ENCODE data around the gene CTSZ.

Gene CTSZ

DNA sequence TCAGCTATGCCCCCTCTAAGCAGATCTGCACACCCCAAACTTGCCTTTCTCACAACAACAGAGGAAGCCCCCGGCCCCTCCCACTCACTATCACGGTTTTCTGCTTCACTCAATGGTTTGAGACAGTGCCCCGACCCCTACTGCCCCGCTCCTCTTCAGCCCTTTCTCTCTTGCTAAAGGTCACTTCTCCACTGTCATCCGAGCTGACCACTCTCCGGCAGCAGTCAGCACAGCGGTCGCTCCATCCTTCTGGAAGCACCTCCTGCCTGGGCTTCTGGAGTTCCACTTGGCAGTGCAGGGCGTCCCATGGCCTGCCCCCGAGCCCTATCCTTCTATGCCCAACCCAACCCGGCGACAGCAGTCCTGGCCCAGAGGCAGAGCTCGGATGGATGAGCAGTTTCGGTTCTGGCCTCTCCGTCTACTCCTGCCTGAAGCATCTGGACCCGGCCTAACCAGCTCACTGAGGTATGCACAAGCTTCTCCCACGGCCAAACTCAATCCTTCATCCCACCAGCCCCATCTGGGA lies 4.1 kb downstream of the CTSZ start:
- Histone ChIP-seq H3K27me3 (ENCODE audit: control insufficient read depth, insufficient read depth, low read length) (peaks cover 6% of the 10 kb centered on the region), H3K27ac (ENCODE audit: low read length) (no peak overlapping the region), H3K9ac (ENCODE audit: low read length) (no peak overlapping the region), H3K36me3 (ENCODE audit: control insufficient read depth, low read depth, low read length) (peaks cover 4% of the 10 kb centered on the region), H3K4me1 (ENCODE audit: control insufficient read depth, low read depth, low read length) (no peaks in the 10 kb centered on the region), H3K4me3 (ENCODE audit: low read length) (no peak overlapping the region), H3K9me3 (ENCODE audit: control insufficient read depth, low read depth, low read length) (no peaks in the 10 kb centered on the region)

DNA sequence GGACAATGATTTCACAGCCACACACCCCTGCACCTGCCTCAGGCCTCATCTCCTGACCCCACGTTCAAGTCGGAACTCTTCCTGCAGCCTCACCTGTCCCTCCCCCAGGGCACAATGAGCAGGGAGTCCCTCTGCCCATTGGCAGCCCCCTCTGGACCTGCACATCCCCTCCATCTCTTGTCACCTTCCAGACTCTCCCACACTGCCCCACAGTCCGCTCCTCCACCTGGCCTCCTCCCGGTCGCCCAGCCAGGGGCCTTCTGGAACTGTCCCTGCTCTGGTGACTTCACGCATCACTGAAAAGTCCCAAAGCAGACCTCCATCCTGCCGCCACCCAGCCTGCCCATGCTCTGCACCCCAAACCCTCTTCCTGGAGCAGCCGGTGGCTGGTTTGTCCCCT lies 4.7 kb downstream of the CTSZ start:
- Histone ChIP-seq H3K9ac (ENCODE audit: low read length) (no peak overlapping the region), H3K27me3 (ENCODE audit: control insufficient read depth, insufficient read depth, low read length) (peaks cover under 1% of the 10 kb centered on the region), H3K9me3 (ENCODE audit: control insufficient read depth, low read depth, low read length) (no peaks in the 10 kb centered on the region), H3K36me3 (ENCODE audit: control insufficient read depth, low read depth, low read length) (peaks cover 7% of the 10 kb centered on the region), H3K4me1 (ENCODE audit: control insufficient read depth, low read depth, low read length) (no peaks in the 10 kb centered on the region), H3K4me3 (ENCODE audit: low read length) (no peak overlapping the region), H3K27ac (ENCODE audit: low read length) (no peak overlapping the region)

- Histone ChIP-seq H3K9ac (ENCODE audit: low read length) (no peak overlapping the region), H3K4me1 (ENCODE audit: control insufficient read depth, low read depth, low read length) (no peaks in the 10 kb centered on the region), H3K27me3 (ENCODE audit: control insufficient read depth, insufficient read depth, low read length) (no peaks in the 10 kb centered on the region), H3K4me3 (ENCODE audit: low read length) (no peak overlapping the region), H3K36me3 (ENCODE audit: control insufficient read depth, low read depth, low read length) (peaks cover 9% of the 10 kb centered on the region), H3K9me3 (ENCODE audit: control insufficient read depth, low read depth, low read length) (no peaks in the 10 kb centered on the region), H3K27ac (ENCODE audit: low read length) (no peak overlapping the region)
Measured at GRCh38 chr20:59001449-59002171, 5.4 kb downstream of the CTSZ start.

DNA sequence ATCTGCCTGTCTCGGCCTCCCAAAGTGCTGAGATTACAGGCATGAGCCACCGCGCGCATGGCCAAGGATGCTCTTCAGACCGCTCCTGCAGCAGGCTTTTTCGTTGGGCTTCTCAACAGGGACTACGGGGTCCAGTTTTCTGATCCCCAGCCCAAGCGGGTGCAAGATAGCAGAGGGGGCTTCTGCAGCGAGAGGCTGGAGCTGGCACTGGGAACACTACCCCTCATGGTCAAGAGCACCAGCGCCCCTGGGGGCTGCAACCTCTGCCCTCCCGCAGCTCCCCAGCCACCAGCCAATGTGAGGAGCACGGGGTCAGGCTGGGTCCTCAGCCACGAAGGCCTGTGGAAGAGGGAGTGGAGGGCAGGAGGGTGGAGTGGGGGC lies 6.0 kb downstream of the CTSZ start:
- Histone ChIP-seq H3K9ac (ENCODE audit: low read length) (no peak overlapping the region), H3K27me3 (ENCODE audit: control insufficient read depth, insufficient read depth, low read length) (no peaks in the 10 kb centered on the region)

DNA sequence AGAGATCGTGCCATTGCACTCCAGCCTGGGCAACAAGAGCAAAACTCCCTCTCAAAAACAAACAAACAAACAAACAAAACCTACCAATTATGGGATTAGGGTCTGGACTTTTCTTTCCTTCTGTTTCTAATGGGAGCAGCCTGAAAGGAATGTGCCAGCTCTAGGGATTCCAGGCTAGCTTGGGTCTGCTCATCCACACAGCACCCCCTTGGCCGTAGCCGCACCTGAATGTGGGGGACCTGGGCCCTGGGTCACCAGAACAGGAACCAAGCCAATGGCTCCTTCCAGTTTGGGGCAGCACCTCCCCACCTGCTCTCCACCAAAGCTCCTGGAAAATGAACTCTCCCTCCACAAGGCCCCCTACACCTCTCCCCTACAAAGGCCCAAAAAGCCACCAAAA lies 6.7 kb downstream of the CTSZ start:
- H3K27me3 ChIP-seq (ENCODE audit: control insufficient read depth, insufficient read depth, low read length): no peaks in the 10 kb centered on the region
- no peaks in the 10 kb centered on the region for H3K9me3 ChIP-seq (ENCODE audit: control insufficient read depth, low read depth, low read length)
- H3K9ac ChIP-seq (ENCODE audit: low read length): no peak overlapping the region
- H3K4me3 ChIP-seq (ENCODE audit: low read length): no peak overlapping the region
- no peaks in the 10 kb centered on the region for H3K4me1 ChIP-seq (ENCODE audit: control insufficient read depth, low read depth, low read length)
- H3K36me3 ChIP-seq (ENCODE audit: control insufficient read depth, low read depth, low read length): peaks cover 22% of the 10 kb centered on the region
- no peak overlapping the region for H3K27ac ChIP-seq (ENCODE audit: low read length)

More for the DNA sequence above, 6.0 kb downstream of the CTSZ start:
- Histone ChIP-seq H3K9me3 (ENCODE audit: control insufficient read depth, low read depth, low read length) (no peaks in the 10 kb centered on the region), H3K27ac (ENCODE audit: low read length) (no peak overlapping the region), H3K36me3 (ENCODE audit: control insufficient read depth, low read depth, low read length) (peaks cover 14% of the 10 kb centered on the region), H3K4me1 (ENCODE audit: control insufficient read depth, low read depth, low read length) (no peaks in the 10 kb centered on the region), H3K4me3 (ENCODE audit: low read length) (no peak overlapping the region)

GRCh38 chr20:58998656-58999055 lies 8.4 kb downstream of the CTSZ start:
- Histone ChIP-seq H3K4me1 (ENCODE audit: control insufficient read depth, low read depth, low read length) (no peaks in the 10 kb centered on the region), H3K27me3 (ENCODE audit: control insufficient read depth, insufficient read depth, low read length) (no peaks in the 10 kb centered on the region), H3K36me3 (ENCODE audit: control insufficient read depth, low read depth, low read length) (peaks cover 38% of the 10 kb centered on the region), H3K9me3 (ENCODE audit: control insufficient read depth, low read depth, low read length) (no peaks in the 10 kb centered on the region), H3K27ac (ENCODE audit: low read length) (no peak overlapping the region), H3K9ac (ENCODE audit: low read length) (no peak overlapping the region), H3K4me3 (ENCODE audit: low read length) (no peak overlapping the region)

- Histone ChIP-seq H3K9me3 (ENCODE audit: control insufficient read depth, low read depth, low read length) (no peaks in the 10 kb centered on the region), H3K27ac (ENCODE audit: low read length) (no peak overlapping the region), H3K27me3 (ENCODE audit: control insufficient read depth, insufficient read depth, low read length) (no peaks in the 10 kb centered on the region), H3K4me3 (ENCODE audit: low read length) (no peak overlapping the region), H3K36me3 (ENCODE audit: control insufficient read depth, low read depth, low read length) (peaks cover 52% of the 10 kb centered on the region), H3K4me1 (ENCODE audit: control insufficient read depth, low read depth, low read length) (no peaks in the 10 kb centered on the region), H3K9ac (ENCODE audit: low read length) (no peak overlapping the region)
Measured at GRCh38 chr20:58997141-58997770, 9.8 kb downstream of the CTSZ start.

- H3K27me3 ChIP-seq (ENCODE audit: control insufficient read depth, insufficient read depth, low read length): no peaks in the 10 kb centered on the region
- H3K36me3 ChIP-seq (ENCODE audit: control insufficient read depth, low read depth, low read length): peaks cover 60% of the 10 kb centered on the region
- no peak overlapping the region for H3K4me3 ChIP-seq (ENCODE audit: low read length)
- H3K9me3 ChIP-seq (ENCODE audit: control insufficient read depth, low read depth, low read length): no peaks in the 10 kb centered on the region
- H3K9ac ChIP-seq (ENCODE audit: low read length): no peak overlapping the region
- H3K4me1 ChIP-seq (ENCODE audit: control insufficient read depth, low read depth, low read length): no peaks in the 10 kb centered on the region
- no peak overlapping the region for H3K27ac ChIP-seq (ENCODE audit: low read length)
Measured at GRCh38 chr20:58996226-58996611, 10.8 kb downstream of the CTSZ start.

DNA sequence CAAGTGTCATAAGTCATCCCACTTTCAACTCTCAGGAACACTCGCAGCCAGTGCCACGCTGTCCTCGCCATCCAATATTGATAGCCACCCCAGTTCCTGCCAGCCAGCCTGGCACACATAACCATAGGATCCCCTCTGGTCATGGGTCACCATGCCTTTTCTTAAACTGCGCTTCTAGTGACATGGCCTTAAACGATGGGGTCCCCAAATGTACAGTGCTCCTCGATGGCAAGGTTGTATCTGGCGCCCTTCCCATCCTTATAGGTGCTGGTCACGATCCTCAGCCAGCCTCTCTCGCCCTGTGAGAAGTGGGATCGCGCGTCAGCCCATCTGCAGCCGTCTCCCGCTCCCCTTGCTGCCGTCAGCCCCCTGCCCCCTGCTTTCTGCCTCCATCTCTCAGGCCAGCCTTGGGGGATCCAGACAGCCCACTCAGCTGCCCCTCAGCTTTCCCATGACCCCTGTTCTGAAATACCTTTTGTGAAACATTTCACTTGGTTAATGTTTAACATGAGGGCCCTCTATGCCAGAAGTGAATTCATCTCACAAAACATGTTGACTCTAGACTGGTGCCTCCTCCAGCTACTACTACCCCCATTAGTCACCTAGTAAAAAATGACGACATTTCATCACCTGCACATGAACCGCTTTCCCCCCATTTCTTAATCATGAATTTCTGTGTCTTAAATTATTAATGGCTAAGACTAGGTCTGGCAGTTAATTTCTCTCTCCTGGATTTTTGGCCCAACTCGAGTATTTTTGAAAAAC lies 11.4 kb downstream of the CTSZ start:
- no peaks in the 10 kb centered on the region for H3K27me3 ChIP-seq (ENCODE audit: control insufficient read depth, insufficient read depth, low read length)
- H3K9ac ChIP-seq (ENCODE audit: low read length): no peak overlapping the region
- no peaks in the 10 kb centered on the region for H3K9me3 ChIP-seq (ENCODE audit: control insufficient read depth, low read depth, low read length)
- H3K4me1 ChIP-seq (ENCODE audit: control insufficient read depth, low read depth, low read length): no peaks in the 10 kb centered on the region
- H3K4me3 ChIP-seq (ENCODE audit: low read length): no peak overlapping the region
- H3K36me3 ChIP-seq (ENCODE audit: control insufficient read depth, low read depth, low read length): peaks cover 64% of the 10 kb centered on the region
- H3K27ac ChIP-seq (ENCODE audit: low read length): no peak overlapping the region

DNA sequence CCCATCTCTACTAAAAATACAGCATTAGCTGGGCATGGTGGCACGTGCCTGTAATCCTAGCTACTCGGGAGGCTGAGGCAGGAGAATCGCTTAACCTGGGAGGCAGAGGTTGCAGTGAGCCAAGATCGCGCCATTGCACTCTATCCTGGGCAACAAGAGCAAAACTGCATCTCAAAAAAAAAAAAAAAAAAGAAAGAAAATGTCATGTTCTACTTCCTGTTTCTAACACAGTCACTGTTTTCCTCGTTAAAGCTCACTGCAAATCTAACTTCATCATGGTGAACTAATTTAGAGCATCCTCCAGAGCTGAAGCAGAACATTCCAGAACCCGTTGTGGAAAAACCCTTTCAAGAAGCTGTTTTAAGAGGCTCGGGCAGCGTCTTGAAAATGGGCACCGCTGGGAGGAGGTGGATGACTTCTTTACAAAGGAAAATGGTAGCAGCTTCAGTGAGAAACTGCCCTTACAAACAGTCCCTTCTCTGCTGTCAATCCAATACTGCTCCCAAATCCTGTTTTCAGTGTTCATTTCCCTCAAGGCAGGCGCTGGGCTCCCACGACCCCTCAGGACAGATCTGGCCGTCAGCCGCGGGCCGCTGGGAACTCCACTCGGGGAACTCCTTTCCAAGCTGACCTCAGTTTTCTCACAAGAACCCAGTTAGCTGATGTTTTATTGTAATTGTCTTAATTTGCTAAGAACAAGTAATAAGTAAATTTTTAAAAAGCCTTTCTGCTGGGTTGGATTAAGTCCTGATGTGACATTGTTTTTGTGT lies 12.5 kb downstream of the CTSZ start:
- Histone ChIP-seq H3K36me3 (ENCODE audit: control insufficient read depth, low read depth, low read length) (peaks cover 73% of the 10 kb centered on the region), H3K27me3 (ENCODE audit: control insufficient read depth, insufficient read depth, low read length) (no peaks in the 10 kb centered on the region), H3K4me3 (ENCODE audit: low read length) (no peak overlapping the region), H3K9me3 (ENCODE audit: control insufficient read depth, low read depth, low read length) (no peaks in the 10 kb centered on the region), H3K4me1 (ENCODE audit: control insufficient read depth, low read depth, low read length) (no peaks in the 10 kb centered on the region), H3K9ac (ENCODE audit: low read length) (no peak overlapping the region), H3K27ac (ENCODE audit: low read length) (no peak overlapping the region)

Measured in iPS-18a (cell line).